ENCODE results near the gene PPP2R3A. TPM values are rescaled to one million over a fixed set of nuclear protein-coding genes. Genes with fewer than 3 reads are reported as not detected.
"Not testable (repeated sequence)": the region's sequence is repeated elsewhere in the genome, so short reads cannot be mapped to it uniquely, and the experiment has no call there.

Gene PPP2R3A
- total RNA-seq, 2 experiments from 2014 or later, result 0.44 to 0.49 TPM

DNA sequence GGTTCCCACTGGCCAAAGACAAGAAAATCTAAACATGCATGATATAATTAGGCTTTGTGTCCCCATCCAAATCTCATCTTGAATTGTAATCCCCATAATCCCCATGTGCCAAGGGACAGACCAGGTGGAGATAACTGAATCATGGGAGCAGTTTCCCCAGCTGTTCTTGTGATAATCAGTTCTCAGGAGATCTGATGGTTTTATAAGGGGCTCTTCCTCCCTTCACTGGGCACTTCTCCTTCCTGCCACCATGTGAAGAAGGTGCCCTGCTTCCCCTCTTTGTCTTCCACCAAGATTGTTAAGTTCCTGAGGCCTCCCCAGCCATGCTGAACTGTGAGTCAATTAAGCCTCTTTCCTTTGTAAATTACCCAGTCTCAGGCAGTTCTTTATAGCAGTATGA, 198.1 kb downstream of the PPP2R3A start:
- Mint-ChIP-seq H3K4me1 (peaks cover 58% of the 10 kb centered on the region), H3K27ac (peak overlapping the region; percentile 80), H3K36me3 (peaks cover 39% of the 10 kb centered on the region)
- not testable (repeated sequence) for H3K27me3 Mint-ChIP-seq, H3K9me3 Mint-ChIP-seq, H3K4me3 Mint-ChIP-seq, DNase-seq

GRCh38 chr3:136166507-136166906, 201.0 kb downstream of the PPP2R3A start:
- Mint-ChIP-seq H3K27me3 (no peaks in the 10 kb centered on the region), H3K4me1 (peaks cover 54% of the 10 kb centered on the region), H3K36me3 (peaks cover 28% of the 10 kb centered on the region), H3K9me3 (peaks cover 5% of the 10 kb centered on the region), H3K4me3 (no peak overlapping the region), H3K27ac (no peak overlapping the region)
- DNase-seq, result no peak

- H3K4me3 Mint-ChIP-seq, H3K9me3 Mint-ChIP-seq, DNase-seq, H3K27ac Mint-ChIP-seq, H3K27me3 Mint-ChIP-seq: not testable (repeated sequence)
- Mint-ChIP-seq H3K4me1 (peaks cover 47% of the 10 kb centered on the region), H3K36me3 (peaks cover 21% of the 10 kb centered on the region)
Observed at GRCh38 chr3:136168236-136168635, 202.7 kb downstream of the PPP2R3A start.

DNA sequence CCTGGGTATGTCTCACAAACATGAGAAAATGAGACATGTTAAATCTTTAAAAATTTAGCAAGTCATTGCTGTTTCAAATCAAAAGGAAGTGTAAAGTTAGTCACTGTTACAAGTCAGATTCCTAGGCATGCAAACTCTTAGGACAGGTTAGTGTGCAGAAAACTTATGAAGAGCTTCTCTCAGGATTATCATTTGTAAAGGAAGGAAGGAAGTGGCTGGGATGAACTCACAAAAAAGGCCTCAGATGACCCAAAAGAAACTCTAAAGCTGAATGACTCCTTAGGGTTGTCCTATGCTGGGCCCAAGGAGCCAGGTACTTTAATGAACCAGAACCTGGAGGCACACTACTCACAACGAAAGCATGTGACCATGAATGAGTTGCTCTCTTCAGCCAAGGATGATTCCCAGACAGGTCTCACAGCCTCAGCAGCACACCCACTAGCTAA, 205.6 kb downstream of the PPP2R3A start:
- H3K27me3 Mint-ChIP-seq, result no peaks in the 10 kb centered on the region
- no peak for DNase-seq
- H3K4me3 Mint-ChIP-seq, result no peak overlapping the region
- peaks cover 36% of the 10 kb centered on the region for H3K4me1 Mint-ChIP-seq
- H3K27ac Mint-ChIP-seq, result peak overlapping the region; percentile 84
- peaks cover 16% of the 10 kb centered on the region for H3K36me3 Mint-ChIP-seq
- H3K9me3 Mint-ChIP-seq, result peaks cover 2% of the 10 kb centered on the region

GRCh38 chr3:136173939-136174490, 208.5 kb downstream of the PPP2R3A start:
- H3K4me1 Mint-ChIP-seq, result peaks cover 22% of the 10 kb centered on the region
- no peak overlapping the region for H3K4me3 Mint-ChIP-seq
- no peaks in the 10 kb centered on the region for H3K9me3 Mint-ChIP-seq
- H3K36me3 Mint-ChIP-seq, result peaks cover 4% of the 10 kb centered on the region
- H3K27ac Mint-ChIP-seq, result peak overlapping the region; percentile 18
- no peaks in the 10 kb centered on the region for H3K27me3 Mint-ChIP-seq
- DNase-seq, result no peak

DNA sequence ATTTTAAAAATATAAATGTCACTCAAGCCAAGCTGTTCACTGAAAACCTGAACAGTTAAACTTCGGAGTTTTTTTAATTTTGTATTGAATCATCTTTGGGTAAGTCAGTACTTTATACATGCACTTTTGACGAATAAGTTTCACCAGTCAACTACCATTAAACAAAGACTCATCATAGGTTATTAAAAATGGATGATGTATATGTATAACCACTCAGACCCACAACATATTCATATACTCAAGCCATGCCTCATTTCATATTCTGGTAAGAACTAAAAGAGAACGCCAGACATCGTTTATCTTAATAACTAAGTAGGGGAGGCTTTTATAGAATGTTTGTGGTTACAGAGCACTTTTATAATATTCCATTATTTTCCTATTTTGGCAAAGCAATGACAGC, 212.3 kb downstream of the PPP2R3A start:
- no peaks in the 10 kb centered on the region for H3K27me3 Mint-ChIP-seq
- H3K4me3 Mint-ChIP-seq, result no peak overlapping the region
- no peak for DNase-seq
- H3K36me3 Mint-ChIP-seq, result peaks cover 5% of the 10 kb centered on the region
- no peak overlapping the region for H3K27ac Mint-ChIP-seq
- H3K4me1 Mint-ChIP-seq, result peaks cover 48% of the 10 kb centered on the region
- H3K9me3 Mint-ChIP-seq, result no peaks in the 10 kb centered on the region

GRCh38 chr3:136181741-136182140, 216.2 kb downstream of the PPP2R3A start:
- H3K9me3 Mint-ChIP-seq, result no peaks in the 10 kb centered on the region
- no peak overlapping the region for H3K4me3 Mint-ChIP-seq
- peaks cover 7% of the 10 kb centered on the region for H3K36me3 Mint-ChIP-seq
- no peak overlapping the region for H3K27ac Mint-ChIP-seq
- DNase-seq, result no peak
- H3K27me3 Mint-ChIP-seq, result no peaks in the 10 kb centered on the region
- H3K4me1 Mint-ChIP-seq, result peaks cover 70% of the 10 kb centered on the region

DNA sequence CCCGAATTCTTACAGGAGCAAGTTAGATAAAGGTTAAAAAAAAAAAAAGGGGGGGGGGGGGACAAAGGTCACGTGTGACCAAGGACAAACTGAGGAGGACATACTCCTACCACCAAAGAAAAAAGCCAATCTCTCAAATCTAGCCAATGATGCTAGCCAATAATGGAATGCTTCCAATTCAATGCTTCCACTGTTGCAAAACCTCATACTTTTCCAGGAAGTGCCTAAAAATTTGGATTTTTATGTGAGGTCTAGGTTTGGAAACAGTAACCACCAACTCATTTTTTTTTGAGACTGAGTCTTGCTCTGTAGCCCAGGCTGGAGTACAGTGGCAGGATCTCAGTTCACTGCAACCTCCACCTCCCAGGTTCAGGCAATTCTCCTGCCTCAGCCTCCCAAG, 219.2 kb downstream of the PPP2R3A start:
- Mint-ChIP-seq H3K36me3 (peaks cover 13% of the 10 kb centered on the region), H3K27ac (peak overlapping the region; percentile 58), H3K9me3 (no peaks in the 10 kb centered on the region), H3K4me3 (no peak overlapping the region), H3K4me1 (peaks cover 82% of the 10 kb centered on the region), H3K27me3 (no peaks in the 10 kb centered on the region)
- DNase-seq, result no peak

DNA sequence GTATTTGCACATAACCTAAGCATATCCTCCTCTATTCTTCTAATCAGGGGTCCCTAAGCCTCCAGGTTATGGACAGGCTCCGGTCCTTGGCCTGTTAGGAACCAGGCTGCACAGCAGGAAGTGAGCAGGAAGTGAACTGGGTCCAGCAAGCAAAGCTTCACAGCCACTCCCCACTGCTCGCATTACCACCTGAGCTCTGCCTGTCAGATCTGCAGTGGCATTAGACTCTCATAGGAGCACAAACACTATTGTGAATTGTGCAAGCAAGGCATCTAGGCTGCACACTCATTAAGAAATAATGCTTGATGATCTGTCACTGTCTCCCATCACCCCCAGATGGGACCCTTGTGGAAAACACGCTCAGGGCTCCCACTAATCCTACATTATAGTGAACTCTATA, 220.8 kb downstream of the PPP2R3A start:
- no peaks in the 10 kb centered on the region for H3K9me3 Mint-ChIP-seq

DNA sequence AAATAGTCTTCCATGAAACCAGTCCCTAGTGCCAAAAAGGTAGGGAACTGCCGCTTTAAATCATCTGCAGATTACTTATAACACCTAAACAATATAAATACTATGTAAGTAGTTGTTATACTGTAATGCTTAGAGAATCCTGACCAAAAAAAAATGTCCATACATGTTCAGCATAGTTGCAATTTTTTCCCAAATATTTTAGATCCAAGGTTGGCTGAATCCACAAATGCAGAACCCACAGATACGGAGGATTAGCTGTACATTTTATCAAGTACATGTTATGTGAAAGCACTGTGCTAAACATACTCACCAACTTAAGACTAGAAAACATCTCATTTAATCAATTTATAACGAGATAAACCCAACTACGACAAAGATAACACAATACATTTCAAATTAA, 221.3 kb downstream of the PPP2R3A start:
- no peaks in the 10 kb centered on the region for H3K27me3 Mint-ChIP-seq
- H3K36me3 Mint-ChIP-seq, result peaks cover 34% of the 10 kb centered on the region
- DNase-seq, result no peak
- H3K9me3 Mint-ChIP-seq, result no peaks in the 10 kb centered on the region
- H3K4me1 Mint-ChIP-seq, result peaks cover 85% of the 10 kb centered on the region
- H3K27ac Mint-ChIP-seq, result no peak overlapping the region
- peak overlapping the region; percentile 8 for H3K4me3 Mint-ChIP-seq

More for the DNA sequence above, 220.8 kb downstream of the PPP2R3A start:
- Mint-ChIP-seq H3K27ac (no peak overlapping the region), H3K36me3 (peaks cover 29% of the 10 kb centered on the region), H3K27me3 (no peaks in the 10 kb centered on the region), H3K4me3 (no peak overlapping the region), H3K4me1 (peaks cover 83% of the 10 kb centered on the region)
- DNase-seq, result no peak

DNA sequence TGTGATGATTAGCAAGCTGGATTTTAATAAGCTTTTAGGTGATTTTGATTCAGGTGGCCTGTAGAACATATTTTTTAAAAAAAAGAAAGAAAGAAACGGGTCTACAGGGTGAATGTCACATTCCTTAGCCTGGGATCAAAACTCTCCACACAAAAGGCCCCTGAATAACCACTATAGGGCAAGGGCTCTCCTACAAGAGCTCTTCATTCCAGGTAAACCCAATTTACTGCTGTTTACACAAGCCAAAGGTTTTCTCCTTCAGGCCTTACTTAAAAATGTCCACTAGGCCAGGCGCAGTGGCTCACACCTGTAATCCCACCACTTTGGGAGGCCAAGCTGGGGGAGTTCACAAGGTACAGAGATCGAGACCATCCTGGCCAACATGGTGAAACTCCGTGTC, 222.3 kb downstream of the PPP2R3A start:
- no peak overlapping the region for H3K4me3 Mint-ChIP-seq
- H3K4me1 Mint-ChIP-seq, result peaks cover 84% of the 10 kb centered on the region
- H3K27ac Mint-ChIP-seq, result no peak overlapping the region
- H3K27me3 Mint-ChIP-seq, result no peaks in the 10 kb centered on the region
- DNase-seq, result no peak
- peaks cover 38% of the 10 kb centered on the region for H3K36me3 Mint-ChIP-seq
- no peaks in the 10 kb centered on the region for H3K9me3 Mint-ChIP-seq

DNA sequence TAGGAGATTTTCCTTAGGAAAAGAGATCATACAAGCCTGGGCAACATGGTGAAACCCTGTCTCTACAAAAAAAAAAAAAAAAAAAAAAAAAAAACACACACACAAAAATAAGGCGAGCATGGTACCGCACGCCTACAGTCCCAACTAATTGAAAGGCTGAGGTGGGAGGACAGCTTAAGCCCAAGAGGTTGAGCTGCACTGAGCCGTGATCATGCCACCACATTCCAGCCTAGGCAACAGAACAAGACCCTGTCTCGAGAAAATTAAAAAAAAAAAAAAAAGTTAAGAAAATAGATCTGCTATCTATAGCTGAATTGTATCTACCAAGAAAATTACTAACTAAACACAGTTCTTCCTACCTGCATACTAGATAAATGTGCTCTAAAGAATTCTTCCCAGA, 223.5 kb downstream of the PPP2R3A start:
- H3K36me3 Mint-ChIP-seq, result peaks cover 43% of the 10 kb centered on the region
- H3K27me3 Mint-ChIP-seq, result no peaks in the 10 kb centered on the region
- H3K4me1 Mint-ChIP-seq, result peaks cover 80% of the 10 kb centered on the region
- no peak overlapping the region for H3K4me3 Mint-ChIP-seq
- H3K27ac Mint-ChIP-seq, result no peak overlapping the region
- no peaks in the 10 kb centered on the region for H3K9me3 Mint-ChIP-seq
- DNase-seq, result no peak

DNA sequence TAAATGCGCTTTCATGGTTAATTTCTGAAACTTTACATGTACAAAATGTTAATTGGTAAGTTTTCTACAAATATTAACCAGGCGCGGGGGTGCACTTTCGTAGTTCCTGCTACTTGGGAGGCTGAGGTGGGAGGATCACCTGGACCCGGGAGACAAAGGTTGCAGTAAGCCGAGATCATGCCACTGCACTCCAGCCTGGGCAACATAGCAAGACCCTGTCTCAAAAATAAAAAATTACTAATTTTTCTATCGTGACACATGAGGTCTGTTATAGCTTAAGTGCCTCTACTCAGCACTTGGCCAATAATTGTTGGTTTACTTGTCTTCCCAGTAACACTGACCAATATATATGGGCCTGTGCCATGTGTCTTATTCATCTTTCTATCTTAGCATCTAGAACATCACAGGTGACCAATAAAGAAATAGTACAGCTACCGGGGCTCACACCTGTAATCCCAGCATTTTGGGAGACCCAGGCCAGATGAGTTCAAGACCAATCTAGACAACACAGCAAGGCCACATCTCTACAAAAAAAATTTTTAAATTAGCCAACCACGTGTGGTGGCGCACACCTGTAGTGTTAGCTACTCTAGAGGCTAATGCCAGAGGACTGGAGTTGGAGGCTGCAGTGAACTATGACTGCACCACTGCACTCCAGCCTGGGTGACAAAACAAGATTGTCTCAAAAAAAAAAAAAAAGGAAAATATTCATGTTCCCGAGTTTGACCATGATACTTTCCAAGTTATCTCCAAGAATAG, 224.5 kb downstream of the PPP2R3A start:
- Mint-ChIP-seq H3K27ac (no peak overlapping the region), H3K9me3 (no peaks in the 10 kb centered on the region), H3K36me3 (peaks cover 53% of the 10 kb centered on the region), H3K27me3 (no peaks in the 10 kb centered on the region), H3K4me3 (peak overlapping the region; percentile 87), H3K4me1 (peaks cover 71% of the 10 kb centered on the region)
- DNase-seq, result no peak

DNA sequence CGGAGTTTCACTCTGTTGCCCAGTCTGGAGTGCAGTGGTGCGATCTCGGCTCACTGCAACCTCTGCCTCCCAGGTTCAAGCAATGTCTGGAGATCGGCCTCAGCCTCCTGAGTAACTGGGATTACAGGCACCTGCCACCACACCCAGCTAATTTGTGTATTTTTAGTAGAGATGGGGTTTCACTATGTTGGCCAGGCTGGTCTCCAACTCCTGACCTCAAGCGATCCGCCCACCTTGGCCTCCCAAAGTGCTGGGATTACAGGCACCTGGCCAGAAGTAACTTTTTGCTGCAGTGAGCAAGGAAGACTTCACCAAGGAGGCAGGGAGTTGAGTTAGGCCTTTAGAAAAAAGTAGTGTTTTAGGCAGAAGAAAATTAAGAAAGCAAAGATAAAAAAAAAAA, 226.7 kb downstream of the PPP2R3A start:
- Mint-ChIP-seq H3K4me3 (peak overlapping the region; percentile 87), H3K27ac (peak overlapping the region; percentile 65), H3K36me3 (peaks cover 60% of the 10 kb centered on the region), H3K4me1 (peaks cover 58% of the 10 kb centered on the region)
- not testable (repeated sequence) for H3K9me3 Mint-ChIP-seq, DNase-seq, H3K27me3 Mint-ChIP-seq

DNA sequence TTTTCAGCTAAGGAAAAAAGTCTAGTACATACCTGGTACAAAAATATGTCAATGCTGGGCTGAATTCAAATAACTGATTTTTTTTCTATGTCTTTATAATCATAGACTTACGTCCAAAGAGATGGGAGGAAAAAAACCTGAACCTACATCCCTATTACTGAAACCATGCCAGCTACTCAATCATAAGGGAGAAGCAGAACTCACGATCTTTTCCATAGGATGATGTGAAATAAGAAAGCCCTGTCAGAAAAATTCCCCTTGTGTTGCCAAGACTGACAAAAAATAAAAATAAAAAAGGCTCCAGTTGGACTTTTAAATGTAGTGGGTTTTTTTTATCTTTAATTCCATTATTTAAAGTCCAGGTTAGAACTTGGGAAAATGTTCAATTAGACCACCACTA, 227.3 kb downstream of the PPP2R3A start:
- peak overlapping the region; percentile 87 for H3K4me3 Mint-ChIP-seq
- peaks cover 60% of the 10 kb centered on the region for H3K36me3 Mint-ChIP-seq
- DNase-seq, result no peak
- H3K4me1 Mint-ChIP-seq, result peaks cover 60% of the 10 kb centered on the region
- peak overlapping the region; percentile 96 for H3K27ac Mint-ChIP-seq
- no peaks in the 10 kb centered on the region for H3K9me3 Mint-ChIP-seq
- peaks cover 4% of the 10 kb centered on the region for H3K27me3 Mint-ChIP-seq

Measured in activated naive CD8-positive, alpha-beta T cell treated with anti-CD3 and anti-CD28 coated beads for 36 hours (primary cell).